ENCODE data around the gene NEUROG1.
A peak's percentile ranks its signal among the peaks of the same experiment; 100 is the strongest.

The NEUROG1 gene

DNA sequence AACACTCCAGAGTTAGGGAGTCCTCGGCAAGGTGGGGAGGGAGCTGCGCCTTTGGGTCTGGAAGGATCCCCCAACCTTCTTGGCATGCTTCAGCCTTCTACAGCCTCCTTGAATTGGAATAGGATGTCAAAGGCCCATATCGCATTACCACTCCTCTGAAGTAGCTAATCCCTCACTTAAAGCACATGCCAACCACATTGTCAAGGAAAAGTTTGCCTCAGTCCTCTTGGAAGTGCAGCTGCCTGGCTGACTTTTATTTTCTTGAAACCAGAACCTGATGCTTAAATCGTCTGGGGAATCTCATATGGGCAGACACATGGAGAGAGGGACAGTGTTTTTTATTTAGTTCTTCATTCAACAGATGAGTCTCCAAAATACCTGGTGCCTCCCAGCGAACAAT is 28.6 kb upstream of the NEUROG1 start:
- DNase-seq (ENCODE audit: low read depth in 3 of 3) = no peak

DNA sequence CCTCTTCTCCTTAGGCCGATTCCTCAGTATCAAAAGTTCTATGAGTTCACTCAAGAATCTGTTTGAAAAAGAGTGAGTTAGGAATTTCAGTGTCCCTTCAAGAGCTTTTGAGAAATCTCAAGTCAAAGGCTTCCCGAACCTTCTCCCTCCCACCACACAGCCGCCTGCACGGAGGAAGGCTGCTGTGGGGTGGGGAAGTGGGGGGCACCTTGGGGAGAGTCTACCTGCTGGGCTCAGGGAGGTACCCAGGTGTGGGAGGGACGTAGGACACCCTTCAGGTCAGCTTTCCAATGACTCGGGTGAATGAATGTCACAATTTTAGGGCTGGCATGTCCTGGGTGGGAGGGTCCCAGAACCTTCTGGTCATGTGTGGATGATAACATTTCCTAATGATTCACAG is 25.5 kb upstream of the NEUROG1 start:
- DNase-seq (ENCODE audit: low read depth in 3 of 3) = no peak

DNA sequence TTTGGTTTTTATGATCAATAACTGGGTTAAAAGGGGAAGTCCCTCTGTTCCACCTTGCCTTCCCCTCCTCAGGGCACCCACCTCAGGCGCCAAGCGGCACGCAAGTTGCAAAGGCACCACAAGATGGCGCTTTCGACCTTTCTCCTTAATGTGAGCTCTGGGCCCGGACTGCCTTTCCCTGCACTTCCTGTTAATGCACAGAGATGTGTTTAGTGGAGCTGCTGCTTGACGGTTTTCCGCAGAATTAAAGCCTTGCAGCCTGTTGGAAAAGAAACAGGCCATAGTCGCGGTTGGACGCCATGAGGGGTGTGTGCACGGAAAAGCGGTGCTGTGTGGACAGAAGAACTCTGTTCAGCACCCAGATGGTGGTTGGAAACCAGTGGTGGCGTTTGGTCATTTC is 25.1 kb upstream of the NEUROG1 start:
- DNase-seq (ENCODE audit: low read depth in 3 of 3) = peak; percentile 10 to 29 (median 19)

DNA sequence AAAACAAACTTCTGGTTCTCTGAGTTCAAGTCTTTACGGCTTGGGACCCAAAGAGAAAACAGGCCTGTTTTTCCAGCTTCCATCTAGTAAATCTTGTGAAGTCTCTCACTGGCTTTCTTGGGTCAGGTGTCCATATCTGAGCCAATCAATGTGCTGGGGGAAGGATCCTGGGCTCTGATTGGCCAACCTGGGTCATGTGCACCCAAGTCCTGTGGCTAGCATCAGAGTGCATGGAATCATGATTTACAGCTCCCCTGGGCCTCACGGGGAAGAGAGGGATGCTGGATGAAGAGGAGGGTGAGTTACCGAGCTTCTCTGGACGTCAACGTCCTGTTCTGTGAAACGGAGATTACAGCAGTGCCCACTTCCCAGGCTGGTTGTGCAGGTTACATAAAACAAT is 23.6 kb upstream of the NEUROG1 start:
- no peak for DNase-seq (ENCODE audit: low read depth in 3 of 3)

DNA sequence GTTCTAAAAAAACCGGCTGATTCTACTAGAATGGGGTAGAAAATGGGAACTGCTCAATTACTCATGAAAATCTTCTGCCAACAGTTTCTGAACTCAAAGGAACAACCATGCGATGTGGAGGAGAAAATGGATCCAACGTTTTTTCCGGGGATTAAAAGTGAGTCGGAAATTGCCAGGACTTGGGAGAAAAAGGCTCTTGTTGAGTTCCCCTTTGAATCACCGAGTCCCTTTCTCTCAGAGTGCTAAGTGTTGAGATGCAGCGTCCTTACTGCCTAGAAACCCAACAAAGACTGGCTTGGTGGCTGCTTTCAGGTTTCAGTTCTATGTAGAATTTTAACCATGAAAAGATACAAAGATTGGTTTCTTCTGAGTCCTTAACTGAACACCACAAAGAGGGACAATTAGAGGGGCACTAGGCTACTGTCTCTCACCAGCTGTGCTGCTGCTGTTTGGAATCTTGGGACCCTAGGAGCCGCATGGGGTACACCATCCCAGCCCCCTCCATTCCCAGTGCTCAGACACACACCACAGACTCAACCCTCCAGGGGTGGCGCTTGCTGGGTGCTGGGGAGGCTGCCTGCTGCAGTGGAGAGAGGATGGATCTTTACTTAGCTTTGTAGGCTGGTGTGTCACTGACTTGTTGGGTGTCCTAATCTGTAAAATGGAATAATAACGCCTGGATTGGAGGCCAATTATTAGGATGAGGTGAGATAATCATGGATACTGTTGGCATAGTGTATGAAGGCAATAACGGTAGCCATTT is 21.5 kb upstream of the NEUROG1 start:
- no peak for DNase-seq (ENCODE audit: low read depth in 3 of 3)

DNA sequence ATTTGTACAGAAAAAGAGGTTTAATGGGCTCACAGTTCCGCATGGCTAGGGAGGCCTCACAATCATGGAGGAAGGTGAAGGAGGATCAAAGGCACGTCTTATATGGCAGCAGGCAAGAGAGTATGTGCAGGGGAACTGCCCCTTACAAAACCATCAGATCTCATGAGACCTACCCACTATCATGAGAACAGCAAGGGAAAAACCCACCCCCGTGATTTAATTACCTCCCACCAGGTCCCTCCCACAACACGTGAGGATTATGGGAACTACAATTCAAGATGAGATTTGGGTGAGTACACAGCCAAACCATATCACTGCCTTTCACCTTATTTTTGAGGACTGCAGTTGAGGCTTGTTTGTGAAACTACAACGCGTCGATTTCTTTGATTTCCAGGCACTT is 20.9 kb upstream of the NEUROG1 start:
- DNase-seq (ENCODE audit: low read depth in 3 of 3) = no peak

DNA sequence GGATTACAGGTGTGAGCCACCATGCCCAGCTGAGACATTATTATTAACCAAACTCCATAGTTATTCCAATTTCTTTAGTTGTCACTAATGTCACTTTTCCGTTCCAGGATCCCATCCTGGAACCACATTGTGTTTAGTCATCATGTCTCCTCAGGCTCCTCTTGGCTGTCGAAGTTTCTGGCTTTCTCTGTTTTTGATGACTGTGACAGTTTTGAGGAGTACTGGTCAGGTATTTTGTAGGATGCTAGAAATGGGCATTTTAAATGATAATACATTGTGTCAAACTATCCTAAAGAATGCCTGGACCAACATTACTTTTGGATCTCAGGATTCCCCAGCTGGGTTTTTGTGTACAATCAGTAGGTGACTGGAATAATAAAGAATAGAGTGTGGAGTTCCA is 19.8 kb upstream of the NEUROG1 start:
- DNase-seq (ENCODE audit: low read depth in 3 of 3) = no peak

DNA sequence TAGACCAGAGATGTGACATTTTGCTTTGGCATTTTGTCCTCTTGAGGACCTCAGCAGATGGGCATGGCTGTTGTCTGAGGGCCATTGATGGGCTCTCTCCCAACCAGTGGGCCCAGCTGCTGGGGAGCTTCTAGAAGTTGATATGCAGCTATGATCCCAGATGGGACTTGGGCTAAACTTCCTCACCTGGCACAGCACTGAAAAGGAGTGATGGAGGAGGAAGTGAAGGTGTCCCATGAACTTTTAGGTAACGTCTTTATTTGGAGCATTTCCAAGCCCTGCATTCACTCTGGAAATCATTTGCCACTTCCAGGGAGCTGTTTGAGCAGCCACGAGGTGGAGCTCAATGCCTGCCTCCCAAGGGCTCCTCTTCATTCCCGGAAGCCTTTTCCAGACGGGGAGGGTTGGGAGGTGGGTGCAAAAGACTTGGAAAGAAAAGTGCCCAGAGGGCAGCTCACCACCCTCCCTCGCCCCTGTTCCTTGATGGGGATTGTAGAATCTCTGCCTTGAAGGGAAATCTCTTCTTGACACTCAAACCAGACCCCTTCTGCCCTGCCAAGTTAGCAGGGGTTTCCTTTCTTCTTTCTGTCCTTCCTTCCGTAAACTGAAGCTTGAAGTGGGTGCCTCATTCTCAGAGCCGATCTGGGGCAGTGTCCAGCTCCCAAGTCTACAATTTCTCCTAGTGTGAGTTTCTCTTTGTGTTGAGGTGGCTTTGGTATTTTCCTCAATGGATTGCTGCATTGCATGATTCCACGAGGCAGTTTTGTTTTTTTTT is 18.1 kb upstream of the NEUROG1 start:
- no peak for DNase-seq (ENCODE audit: low read depth in 3 of 3)

DNA sequence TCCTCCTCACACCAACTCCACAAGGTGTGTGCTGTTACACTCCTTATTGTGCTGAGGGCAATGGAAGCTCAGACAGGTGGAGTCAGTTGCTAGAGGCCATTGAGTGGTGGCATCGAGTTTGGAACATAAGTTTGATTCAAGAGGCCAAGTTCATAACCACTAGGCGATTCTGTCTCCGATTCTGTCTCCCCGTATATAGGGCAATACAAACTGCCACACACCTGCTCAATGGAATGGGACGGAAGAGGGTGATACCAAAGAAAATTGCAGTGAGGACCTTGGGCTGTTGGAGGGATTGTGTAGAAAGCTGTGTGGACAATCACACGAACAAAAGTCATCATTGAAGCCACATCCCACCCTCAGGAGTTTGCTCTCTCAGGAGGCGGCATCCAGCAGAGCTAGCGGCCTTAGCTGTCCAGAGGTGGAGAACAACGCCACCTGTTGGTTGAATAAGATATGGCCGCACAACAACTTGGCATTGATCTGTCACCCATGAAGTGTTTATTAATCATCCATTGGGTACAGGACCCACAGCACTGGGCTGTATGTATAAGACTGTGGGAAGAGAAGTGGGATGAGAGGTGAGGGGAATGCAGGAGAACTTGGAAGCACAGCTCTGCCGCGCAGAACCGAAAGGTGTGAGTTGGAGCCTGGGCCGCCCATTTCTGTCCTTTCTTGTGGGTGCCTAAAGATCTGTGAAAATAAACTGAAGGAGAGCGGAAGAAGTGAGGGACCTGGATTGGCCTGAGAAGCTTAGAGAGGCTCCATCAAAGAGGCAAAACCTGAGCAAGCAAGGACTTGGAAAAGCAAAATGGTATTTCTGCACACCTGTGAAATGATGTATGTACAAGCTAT is 16.1 kb upstream of the NEUROG1 start:
- DNase-seq (ENCODE audit: low read depth in 3 of 3) = peak in 2 of 3 experiments; percentile 8 to 10

DNA sequence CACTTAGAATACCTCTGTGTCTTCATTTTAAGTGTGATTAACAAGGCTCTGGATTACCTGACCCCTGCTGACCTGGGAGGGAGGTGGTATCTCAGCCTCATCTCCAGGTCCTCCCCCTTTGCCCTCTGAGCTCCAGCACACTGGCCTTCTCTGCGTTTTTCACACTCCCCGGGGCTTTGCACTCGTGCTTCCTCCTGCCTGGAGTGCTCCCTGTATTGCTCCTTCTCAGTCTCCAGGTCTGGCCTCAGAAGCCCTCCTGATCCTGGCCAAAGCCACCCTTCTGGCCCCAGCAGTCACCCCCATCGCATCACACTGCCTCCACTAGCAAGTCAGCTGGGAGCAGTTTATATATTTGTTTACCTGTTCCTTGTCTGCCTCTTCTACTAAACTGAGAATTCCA is 13.6 kb upstream of the NEUROG1 start:
- no peak for DNase-seq (ENCODE audit: low read depth in 3 of 3)

DNA sequence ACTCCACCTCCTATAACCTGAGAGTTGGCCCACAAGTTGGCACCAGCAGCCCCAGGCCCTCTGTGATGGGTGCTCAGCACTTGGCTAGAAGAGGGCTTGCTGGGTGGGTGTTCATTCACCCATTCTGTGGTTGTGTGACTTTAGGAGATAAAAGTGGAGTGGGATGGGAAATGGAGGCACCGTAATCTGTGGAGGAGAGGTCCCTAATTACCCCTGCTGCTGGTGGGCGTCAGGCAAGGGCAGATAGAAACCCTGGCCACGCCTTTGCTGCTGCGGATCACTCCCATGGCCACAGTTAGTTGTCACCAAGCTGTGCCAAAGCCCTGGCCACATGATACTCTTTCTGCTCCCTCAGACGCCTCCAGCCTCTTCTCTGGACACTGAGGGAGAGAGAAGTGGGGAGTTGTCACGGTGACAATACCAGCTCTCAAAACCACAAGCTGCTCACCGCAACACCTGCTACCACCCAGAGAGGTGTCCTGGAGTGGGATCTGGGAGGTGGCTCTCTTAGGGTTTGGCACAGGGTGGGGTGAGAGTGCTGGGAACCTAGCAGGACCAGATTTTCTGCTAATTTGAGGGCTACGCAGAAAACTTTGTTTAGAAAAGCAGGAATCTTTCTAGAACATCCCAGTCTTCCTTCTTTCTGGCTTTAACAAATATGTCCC is 12.0 kb upstream of the NEUROG1 start:
- DNase-seq (ENCODE audit: low read depth in 3 of 3) = no peak

DNA sequence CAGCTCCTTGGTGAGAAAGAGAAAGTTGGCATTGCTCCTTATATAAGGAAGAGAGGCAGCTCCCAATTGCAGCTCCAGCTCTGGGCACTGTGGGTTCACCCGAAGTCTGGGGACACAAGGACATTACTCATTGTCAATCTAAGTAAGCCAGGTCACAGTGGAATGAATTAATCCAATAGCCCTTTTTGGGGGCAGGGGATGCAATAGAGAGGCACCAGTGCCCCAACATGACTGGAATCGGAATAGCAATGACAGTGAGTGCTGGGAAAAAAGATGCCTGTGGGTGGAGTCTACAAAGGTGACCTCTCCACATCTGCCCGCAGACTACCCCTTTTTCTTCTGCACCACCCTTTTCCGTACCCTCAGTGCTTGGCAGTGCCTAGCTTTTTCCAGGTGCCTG is 11.1 kb upstream of the NEUROG1 start:
- DNase-seq (ENCODE audit: low read depth in 3 of 3) = no peak

DNA sequence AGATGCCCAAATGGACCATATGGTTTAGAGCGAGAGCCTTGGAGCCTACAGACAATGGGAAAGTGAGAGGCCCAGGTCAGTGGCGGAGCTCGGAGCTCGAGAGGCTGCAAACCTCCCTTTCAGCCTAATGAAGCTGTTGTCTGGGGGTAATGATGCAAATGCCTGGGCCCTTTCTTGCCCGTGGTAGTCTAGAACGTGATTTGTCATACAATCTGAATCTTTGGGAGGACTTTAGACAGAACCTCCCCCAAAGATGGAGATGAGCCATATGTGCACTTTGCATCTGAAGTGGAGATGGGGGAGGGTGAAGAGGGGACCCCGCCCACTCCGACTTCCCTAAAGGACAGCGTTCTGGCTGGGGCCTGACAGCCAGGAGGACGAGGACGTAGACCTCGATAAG is 10.3 kb upstream of the NEUROG1 start:
- DNase-seq (ENCODE audit: low read depth in 3 of 3) = no peak

DNA sequence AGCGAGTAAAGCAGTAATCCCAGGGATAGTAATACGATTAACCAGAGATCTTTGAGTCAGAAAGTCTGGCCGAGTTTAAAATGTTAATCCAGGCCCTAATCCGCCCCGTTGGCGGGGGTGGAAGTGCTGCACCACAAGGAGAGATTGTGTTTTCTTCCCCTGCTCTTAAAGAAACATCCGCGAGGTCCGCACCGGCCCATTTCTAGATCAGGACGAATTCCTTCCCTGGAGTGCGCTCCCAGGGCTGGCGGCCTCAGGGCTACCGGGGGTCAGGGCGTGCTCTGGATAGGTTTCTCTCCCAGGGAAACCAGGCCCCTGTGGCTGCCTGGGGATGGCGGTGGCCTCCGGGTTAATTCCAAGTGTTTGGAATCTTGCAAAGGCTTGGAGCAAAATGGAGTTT is 9.3 kb upstream of the NEUROG1 start:
- no peak for DNase-seq (ENCODE audit: low read depth in 3 of 3)

DNA sequence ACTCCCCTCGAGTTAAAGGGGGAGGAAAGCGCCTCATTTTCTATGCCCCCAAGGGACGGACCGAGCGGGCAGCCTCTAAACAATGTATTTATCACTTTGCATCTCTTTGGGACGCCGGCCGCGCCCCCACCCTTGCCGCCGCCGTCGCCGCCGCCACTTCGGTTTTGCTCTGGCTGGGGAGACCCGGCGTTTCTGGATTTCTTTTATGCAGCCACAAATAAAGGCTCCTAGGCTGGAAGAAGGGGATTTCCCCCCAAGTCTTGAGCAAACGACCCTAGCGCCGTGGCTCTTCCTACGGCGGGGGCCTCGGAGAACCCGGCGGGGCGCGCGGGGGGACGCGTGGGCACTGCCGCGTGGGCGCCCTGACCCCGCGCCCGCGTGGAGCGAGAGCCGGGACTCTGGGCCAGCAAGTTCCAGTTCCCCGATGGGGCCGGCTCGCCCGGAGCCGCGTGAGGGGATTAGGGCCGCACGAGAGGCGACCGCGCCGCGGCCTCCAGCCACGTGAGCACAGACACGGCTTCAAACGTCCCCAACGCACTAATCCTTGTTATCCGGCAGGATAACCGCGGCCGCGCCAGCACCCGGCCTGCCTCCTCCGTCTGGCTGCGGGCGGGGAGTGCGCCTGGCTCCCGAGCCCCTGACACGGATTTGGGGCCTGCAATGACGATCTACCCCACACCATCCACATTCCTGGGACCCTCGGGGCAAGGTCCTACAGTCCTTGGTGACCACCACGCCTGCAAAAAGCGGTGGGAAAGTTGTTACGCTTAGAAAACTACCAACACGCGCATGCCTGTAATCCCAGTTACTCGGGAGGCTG is 7.9 kb upstream of the NEUROG1 start:
- no peak for DNase-seq (ENCODE audit: low read depth in 3 of 3)

DNA sequence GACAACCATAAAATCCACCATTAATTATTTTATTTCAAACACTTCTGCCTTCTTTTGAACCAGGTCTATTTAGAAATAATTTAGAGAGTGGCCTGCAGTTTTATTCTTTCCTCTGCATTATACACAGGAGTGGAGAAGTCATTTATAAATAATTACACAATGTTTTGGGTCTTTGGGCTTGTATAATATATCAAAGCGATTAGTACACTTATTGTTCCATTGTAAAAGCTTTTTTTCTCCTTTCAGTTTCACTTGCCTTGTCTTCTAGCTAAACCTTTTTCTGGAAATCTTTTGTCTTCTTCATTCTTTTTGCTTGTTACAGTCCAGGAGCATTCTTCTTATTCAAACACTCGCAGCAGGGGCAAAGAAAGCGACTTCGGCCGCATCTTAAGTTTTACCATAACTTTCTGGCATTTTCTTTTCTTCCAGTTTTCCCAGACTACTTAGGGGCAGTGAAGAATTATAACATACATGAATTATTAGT is 7.3 kb upstream of the NEUROG1 start:
- no peak for DNase-seq (ENCODE audit: low read depth in 3 of 3)

DNA sequence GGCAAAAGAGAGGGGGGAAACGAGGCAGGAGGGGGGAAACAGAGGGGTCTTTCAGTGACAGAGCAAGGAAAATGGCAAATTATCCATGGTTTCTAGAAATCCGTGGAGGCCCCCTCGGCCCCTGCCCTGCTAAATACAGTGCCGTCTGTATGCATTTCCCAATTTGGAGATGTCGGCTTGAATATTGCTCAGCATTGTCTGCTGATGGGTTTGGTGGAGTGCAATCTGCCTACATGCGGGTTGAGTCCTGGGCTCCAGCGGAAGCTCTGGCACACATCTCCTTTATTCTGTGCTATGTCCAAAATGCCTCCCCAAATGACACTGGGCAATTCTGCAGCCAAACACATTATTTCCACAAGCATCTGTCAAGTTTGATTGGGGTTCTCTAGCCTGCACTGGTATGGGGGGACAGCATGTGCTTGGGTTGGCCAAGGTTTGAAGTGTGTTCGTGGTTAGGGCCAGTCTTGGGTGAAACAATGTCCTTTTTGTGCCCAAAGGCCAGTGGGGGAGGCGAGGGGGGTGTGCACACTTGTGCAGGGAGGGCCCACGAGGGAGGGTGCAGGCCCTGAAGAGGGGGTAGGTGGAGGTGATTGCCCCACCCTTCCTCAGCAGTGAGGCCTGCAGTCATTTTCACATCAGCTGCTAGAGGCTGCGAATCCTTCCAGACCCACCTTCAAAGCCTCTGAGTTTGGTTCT is 6.2 kb upstream of the NEUROG1 start:
- DNase-seq (ENCODE audit: low read depth in 3 of 3) = no peak

DNA sequence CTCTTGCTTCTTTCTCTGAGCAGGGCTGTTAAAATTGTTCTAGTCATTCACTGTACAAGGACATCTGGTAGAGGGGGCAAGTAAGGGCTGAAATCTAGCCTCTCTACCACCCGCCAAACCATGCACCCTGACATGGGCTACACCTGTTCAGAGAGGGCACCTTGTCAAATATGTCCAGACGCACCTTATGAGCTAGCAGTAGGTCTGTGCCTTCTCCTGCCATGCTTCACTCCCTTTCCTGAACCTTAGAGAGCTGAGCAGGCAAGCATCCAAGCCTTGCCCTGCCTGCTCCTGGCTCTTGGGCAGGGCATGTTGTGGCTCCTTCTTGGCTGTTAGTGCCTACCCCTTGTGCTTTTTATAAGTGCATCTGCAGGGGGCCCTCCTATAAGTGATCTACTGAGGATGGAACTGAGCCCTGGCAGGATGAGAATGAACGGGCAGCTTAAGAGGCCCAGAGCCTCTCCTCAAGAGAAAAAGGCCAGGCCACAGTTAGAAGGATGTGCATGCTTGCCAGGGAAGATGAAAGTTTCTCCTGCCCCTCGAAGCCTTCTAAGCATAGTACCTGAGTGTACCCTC is 3.8 kb upstream of the NEUROG1 start:
- no peak for DNase-seq (ENCODE audit: low read depth in 3 of 3)

DNA sequence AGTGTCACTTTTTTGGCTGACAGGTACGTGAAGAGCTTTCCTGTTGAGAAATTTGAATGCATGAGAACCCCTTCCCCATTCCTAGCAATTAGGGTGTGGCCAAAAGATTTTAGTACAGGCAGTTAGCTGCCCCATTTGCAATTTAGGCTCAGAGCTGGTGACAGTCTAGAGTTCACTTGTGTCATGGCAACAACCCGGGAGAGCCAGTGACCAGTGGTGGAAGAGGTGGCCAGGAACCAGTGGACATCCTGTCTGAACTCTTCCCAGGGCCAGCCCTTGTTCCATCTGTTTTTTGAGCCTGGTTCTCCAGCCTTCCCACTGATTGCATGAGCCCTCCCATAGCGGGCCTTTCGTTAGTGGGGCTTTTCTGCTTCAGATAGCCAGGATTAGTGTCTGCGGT is 2.5 kb upstream of the NEUROG1 start:
- DNase-seq (ENCODE audit: low read depth in 3 of 3) = no peak

DNA sequence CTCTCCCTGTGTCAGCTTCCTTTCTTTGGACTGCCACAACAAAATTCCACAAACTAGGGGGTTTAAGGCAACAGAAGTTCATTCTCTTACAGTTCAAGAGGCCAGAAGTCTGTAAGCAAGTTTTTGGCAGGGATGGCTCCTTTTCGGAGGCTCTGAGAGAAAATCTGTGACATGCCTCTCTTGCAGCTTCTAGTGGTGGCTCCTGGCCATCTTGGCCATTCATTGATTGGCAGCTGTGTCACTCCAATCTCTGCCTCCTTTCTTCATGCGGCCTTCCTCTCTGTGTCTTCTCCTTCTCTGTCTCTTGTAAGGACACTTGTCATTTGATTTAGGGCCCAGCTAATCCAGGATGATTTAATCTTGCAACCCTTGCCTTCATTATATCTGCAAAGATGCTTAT is 2.0 kb upstream of the NEUROG1 start:
- no peak for DNase-seq (ENCODE audit: low read depth in 3 of 3)

All from stimulated activated CD4-positive, alpha-beta T cell treated with anti-CD3 and anti-CD28 coated beads, TNF-alpha, amount 100 ng/mL, for 4 hours (primary cell).